Left kidney (tissue), 2 donors: ENCODE data around the gene PRKAR1A. TPM values are rescaled to one million over a fixed set of nuclear protein-coding genes. Genes with fewer than 3 reads are reported as not detected.
"Not testable (repeated sequence)": the region's sequence is repeated elsewhere in the genome, so short reads cannot be mapped to it uniquely, and the experiment has no call there.

ENCODE experiments used
- DNase-seq: peaks from one replicate; pipeline ENCODE4 v3.0.0-alpha.2; 2013
- polyA plus RNA-seq: library from polyadenylated mRNA; unstranded; fragments of 120-200 nt; gene quantifications from one replicate; pipeline ENCODE4 v1.2.1, GENCODE V29; 2013; ENCODE audit not compliant: insufficient read length

Gene PRKAR1A
- polyA plus RNA-seq, 1 donor: 376 TPM

DNA sequence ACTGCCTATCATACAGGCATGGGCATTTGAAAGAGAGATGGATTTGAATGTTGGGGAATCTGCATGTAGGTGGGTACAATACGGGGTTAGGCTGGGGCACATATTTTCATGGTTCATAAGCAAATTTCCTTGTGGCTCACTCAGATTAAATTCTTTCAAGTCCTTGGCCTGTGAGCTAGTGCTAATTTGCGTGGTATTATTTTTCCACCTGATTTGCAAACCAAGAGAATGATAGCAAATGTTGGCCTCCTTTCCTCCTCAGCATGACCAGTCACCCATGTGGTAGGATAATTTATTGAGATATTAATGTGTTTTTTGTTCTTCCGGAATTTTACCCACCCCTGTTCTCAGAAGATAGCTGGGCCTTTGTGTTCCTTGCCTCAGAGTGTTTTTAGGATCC, 66.0 kb downstream of the PRKAR1A start:
- DNase-seq: no peak

DNA sequence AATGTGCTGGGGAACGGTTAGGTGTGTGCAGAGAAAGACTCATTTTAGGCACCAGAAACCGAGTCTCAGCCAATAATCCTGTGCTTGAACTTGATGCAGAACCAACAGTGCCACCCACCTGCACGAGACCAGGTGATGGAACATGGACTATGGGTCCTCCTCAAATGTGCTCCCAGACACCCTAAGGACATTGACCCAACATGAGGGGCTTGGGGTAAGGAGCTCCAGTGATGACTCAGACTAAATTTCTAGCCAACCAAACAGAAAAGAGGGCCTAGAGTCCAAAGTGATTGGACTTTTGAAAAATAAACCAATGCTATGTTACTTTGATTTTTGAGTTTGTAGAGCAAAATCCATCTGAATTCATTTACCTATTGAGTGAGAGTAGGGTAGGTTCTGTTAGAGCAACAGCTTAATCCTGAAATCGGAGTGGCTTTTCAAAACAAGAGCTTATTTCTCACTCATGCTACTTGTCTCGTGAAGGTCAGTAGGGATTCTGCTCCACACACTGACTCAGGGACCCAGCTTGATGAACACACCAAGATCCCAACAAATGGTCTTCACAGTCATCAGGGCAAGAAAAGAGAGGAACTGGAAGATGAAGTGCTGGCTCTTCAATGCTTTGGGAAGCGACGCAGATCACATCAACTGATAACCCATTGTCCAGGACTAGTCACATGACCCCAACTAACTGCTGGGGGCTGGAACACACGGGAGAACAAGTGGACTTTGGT, 67.1 kb downstream of the PRKAR1A start:
- DNase-seq: no peak

DNA sequence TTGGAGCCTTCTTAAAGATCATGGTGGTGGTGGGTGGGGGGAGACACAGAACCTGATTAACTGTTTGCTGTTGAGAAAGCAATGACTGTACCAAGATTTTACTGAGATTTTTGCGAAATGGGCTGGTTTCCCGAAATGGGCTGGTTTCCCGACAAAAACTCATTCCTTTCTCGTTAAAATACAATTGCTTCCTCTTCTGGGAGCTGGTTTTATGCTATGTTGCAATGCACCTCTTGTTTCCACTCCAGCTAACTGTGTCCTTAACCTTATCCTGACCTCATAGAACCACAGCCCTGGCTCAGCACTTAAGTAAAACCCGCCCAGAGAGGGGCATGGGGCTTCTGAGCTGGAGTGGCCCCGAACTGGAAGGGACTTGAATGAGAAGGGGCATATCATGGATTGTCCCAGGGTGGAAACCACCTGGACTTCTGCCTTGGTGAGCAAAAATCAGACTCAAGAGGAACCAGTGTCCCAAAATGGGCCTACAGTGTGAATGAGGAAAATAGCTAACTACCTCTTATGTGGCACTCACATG, 68.1 kb downstream of the PRKAR1A start:
- no peak for DNase-seq

DNA sequence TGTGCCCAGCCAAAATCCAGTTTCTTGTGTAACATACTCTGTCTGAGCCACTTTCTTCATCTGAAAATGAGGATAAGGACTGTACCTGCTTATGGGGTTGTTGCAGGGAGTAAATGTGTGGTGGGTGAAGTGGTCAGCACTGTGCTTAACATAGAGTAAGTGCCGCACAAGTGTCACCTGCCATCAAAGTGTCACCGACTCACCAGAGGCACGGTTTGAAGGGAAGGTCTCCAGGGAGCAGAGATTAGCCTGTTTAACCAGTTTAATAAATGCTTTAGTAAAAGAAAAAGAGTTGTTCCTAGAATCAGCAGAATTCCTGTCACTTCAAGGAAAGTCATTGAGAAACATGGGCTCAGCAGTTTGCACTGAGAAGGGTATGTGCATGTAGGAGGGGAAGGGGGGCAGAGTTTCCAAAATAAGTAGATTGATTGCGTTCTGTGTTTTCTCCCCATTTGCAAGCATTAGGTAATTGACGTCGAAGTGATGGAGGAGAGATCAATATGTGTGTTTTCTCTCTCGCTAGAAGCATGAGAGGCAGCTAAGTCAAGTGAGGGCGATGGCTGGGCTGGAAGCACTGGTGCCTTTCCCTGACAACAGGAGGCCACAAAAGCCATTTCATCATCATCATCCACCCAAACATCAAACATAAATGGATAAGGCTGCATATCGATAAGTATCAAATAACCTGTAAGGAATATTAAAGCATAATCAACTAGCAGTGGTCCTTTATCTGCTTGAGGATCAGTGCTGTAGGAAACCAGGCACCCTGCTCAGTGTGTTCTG, 69.8 kb downstream of the PRKAR1A start:
- no peak for DNase-seq

DNA sequence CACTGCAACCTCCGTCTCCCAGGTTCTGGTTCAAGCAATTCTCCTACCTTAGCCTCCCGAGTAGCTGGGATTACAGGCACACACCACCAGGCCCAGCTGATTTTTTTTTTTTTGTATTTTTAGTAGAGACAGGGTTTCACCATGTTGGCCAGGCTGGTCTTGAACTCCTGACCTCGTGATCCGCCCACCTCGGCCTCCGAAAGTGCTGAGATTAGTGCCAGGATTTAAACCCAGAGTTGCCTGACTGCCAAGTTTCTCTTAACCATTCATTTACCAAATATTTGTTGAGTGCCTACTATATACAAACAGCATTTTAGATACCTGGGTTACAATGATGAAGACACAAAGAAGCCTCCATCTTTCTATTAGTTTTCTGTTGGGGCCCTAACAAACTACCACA, 70.6 kb downstream of the PRKAR1A start:
- DNase-seq: not testable (repeated sequence)

DNA sequence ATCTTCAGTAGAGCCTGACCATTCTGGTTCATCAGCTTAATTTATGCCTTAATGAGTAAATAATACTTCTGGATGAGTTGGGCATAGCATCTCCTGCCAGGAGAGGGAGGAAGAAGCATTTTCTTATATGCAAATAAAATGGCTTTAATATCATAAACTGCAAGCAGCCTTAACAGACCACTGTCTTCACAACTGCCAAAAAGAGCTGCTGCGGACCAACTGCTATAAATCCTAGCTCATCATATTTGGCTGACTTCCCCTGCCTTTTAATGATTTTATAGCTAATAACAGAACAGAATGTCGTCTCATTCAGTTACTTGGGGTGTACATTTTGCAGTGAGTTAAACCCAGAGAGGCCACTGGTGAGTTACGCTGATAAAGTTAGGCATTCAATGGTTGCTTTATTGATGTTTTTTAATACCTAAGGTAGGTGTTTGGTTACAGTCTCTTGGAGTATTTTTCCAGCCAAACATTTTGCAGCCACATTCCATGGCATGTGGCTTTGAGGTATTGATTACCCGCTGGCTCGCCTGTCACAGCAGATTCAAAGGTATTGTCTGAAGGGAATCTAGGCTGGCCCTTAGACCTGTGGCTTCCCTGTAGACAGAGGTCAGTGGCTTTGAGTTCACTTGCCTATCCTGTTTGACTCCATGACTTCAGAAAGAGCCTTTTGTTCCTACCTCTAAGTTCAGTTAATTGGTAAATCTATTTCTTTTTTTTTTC, 72.5 kb downstream of the PRKAR1A start:
- no peak for DNase-seq

DNA sequence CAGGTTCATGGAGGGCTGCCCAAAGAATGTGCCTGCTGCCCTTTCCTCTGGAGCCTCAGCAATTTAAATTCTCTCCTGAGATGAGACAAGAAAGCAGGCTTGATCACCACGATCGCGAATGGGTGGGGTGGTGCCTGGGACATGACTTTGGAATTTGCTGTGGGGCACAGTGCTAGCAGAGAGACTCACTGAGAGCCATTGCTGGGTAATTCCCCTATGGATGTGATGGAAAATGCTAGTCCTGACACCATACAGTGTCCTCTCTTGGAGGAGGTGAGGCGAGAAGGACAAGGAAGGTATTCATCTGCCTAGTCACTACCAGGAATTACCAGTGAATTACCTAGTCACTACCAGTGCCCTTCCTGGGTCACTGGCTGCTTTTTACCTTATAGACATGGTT, 73.4 kb downstream of the PRKAR1A start:
- DNase-seq: no peak

DNA sequence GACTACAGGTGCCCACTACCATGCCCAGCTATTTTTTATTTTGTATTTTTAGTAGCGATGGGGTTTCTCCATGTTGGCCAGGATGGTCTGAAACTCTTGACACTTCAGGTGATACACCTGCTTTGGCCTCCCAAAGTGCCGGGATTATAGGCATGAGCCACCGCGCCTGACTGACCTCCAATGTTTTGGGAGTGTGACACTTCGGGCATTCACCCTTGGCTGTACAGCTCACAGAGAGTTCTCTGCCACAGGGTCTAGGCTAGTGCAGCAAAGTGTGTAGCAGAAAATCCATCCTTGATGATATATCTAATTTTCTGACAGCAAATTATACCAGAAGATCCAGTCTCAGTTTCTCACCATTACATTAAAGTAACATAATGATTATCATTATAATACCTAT, 74.8 kb downstream of the PRKAR1A start:
- DNase-seq: no peak

DNA sequence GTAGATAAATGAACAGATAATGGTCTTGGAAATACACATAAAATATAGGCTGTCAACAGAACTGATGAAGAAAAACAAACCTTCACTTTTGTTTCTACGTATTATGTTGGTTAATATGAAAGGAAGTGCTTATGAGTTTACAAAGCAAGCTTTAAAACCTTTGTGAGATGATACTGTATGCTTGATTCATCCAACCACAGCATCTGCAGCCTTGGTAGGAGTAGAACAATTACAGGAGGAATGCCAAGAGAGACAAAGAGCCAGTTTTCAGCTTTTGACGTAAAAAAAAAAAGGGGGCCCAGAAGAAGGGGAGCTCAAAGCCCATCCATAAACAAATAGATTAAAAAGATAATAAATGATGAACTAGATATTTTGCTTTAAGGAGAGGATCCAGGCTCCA, 75.6 kb downstream of the PRKAR1A start:
- no peak for DNase-seq

DNA sequence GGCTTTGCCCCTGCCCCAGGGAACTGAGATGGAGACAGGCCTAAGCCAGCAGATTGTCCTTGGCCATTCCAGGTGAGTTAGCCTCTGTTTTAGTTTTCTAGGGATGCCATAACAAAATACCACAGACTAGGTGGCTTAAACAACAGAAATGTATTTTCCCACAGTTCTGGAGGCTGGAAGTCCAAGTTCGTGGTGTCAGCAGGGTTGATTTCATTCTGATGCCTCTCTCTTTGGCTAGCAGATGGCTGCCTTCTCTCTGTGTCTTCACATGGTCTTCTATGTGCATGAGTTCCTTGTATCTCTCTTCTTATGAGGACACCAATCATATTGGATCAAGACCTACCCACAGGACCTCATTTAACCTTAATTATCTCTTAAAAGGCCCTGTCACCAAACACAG, 76.1 kb downstream of the PRKAR1A start:
- DNase-seq: no peak

DNA sequence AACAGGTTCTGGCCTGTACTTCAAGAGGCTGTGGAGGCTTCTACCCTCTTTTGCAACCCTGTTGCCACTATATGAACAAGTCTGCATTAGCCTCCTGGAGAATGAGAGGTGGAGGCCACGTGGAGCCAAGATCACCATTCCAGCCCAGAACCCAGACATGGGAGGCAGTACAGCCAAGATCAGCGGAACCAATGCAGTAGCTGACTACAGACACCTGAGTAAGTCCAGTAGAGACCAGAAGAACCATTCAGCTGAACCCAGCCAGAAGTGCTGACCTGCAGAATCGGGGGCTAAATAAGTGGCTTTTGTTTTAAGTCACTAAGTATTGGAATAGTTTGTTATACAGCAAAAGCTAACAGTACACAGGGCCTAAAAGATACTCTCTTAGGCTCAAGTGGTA, 76.9 kb downstream of the PRKAR1A start:
- DNase-seq: no peak

DNA sequence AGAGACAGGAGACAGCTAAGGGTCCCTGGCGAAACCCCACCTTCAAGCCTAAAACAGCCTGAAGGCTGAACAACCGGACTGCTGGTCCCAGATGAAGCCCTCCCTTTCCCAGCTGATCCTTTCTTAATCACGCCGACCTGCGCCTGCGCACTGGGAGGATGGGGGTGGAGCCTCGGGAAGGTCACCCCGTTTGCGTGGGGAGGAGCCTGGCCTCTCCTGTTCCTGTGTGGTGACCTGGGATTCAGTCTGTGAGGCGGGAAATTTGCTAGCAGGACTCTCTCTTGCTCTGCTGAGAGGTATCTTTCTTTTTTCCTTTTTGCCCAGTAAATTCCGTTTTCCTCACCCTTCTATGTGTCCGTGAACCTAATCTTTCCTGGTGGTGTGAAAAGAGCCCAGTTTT, 79.4 kb downstream of the PRKAR1A start:
- no peak for DNase-seq

DNA sequence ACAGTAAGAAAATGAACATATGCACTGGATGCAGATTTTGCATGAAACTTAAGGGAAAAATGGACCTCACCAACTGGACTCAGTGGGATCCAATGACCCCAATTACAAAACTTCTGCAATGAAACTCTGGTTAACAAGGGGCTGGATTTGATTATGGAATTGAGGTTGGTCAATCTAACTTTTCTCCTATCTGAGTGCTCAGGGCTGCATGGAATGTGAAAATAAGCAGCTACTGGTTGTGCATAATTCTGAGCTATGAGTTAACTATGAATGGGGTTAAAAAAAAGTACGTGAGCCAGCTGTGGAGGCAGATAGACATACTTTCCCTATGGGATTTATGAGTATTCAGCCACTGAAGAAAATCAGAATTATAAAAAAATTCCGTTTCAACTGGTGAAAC, 79.8 kb downstream of the PRKAR1A start:
- no peak for DNase-seq

DNA sequence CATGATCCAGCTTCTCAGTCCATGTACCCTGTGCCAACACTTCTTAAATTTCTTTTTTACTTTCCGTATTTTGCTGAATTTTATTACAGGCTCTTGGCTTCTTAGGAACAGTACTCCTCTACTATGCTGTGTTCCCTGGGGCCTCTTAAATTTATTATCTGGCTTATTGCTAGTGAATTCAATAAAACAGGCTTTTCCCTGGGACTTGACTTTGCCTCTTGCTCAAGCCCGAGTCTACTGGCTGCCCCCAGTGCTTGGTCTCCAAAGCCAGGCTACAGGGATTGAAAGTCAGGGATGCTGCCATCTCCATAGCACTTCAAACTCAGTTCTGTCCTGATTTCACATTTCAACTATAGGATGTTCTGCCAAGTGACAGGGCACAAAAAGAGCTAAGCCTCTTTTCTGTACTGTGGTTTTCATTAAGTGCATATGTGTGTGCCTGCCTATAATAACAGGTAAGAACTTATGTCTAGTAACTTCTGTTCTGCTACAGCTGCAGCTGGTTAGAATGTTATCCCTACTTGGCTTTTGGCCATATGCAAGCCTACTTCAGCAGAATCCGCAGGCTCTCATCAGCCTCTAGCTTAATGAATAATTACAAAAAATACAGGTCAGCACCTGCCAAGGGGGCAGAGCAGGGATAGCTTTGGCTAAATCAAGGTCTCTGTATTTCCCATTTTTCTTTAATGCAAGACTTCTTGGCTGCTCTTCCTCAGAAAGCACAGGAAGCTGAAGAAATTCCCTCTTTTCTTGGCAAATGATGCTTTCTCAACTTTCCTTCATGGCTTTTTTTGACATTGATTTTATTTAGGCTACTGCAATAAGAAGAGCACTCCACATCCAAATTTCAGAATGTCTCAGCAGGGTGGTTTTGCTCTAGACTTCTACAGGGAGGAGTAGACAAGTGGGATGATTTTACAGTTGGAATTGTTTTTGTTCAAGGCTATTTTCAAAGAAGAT, 80.7 kb downstream of the PRKAR1A start:
- DNase-seq: no peak

DNA sequence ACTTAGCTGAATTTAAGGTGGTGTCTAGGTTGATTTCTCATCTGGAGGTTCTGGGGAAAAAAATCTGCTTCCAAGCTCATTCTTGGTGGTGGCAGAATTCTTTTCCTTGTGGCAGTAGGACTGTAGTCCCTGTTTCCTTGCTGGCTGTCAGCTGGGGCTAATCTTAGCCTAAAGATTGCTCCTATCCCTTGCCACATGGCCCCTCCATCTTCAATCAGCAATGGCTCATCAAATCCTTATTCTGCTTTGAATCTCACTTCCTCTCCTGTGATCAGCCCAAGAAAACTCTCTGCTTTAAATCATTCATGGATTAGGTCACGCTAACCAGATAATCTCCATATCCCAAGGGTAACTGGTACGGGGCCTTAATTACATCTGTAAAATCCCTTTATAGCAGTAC, 82.3 kb downstream of the PRKAR1A start:
- no peak for DNase-seq

DNA sequence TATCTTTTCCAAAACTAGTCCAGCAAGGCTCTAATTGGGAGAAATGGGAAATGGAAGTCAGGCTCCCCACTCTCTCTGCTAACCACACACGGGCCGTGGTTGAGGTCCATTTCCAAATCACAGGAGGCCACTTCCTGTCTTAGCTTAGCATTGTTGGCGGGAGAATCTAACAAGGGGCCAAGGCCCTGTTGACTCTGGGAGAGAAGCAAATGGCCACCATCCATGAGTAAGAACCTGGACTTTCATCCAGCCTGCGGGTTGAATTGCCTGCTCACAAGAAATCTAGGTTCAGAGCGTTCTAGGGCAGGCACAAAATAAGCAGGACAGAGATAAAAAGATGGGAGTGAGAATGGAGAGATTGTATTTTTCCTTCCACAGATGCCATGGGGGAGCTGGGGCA, 83.3 kb downstream of the PRKAR1A start:
- DNase-seq: no peak

DNA sequence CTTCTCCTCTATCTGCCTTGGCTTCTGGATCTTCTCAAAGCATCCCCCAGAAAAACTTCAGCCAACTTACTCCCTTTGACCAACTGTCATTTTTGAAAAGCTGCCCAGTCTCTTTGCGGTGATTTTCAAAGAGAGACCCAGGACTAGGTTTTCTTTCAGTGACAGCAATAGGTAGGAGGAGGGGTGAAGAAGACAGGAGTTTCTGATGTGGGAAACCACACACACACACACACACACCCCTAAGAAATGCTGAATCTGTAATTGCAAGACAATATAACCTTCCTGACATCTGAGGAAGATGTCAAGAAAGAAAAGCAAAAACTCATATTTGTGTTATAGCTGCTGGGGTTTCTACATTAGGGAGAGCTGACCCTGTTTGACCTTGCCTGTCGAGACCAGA, 83.8 kb downstream of the PRKAR1A start:
- DNase-seq: no peak

DNA sequence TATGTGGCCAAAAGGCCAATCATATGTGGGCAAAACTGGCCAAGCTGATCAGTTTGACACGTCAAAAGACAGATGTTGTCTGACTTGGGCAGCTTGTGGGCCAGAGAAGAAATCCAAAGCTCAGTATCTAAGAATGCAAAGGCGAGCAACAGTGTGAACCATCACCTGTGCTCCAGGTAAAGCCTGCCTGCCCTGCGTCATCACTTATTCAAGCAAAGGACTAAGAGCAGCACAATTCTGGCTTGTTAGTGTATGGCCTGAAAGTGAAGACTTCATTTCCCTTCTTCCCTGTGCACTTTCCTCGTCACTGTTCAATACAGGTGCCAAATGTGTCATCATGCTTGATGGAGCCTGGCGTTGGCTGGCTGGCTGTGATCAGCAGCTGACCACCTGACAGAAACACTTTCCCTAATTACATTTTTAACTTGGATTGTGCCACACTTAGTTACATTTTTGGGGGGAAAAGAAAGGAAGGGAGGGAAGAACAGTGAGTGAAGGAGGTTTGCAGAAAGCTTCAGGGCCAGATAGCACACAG, 84.2 kb downstream of the PRKAR1A start:
- no peak for DNase-seq

DNA sequence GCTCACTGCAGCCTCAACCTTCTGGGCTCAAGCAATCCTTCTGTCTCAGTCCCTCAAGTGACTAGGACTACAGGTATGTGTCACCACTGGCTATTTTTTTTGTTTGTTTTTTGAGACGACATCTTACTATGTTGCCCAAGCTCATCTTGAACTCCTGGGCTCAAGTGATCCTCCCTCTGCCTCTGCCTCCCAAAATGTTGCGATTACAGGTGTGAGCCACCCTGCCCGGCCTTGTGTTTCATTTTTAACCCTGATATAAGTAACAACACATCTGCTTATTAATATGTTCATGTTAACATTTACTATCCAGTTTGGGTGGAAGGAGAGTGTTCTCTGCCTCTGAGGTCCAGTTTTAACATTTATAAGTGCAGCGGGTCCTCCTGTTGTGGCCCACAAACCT, 85.8 kb downstream of the PRKAR1A start:
- DNase-seq: no peak

DNA sequence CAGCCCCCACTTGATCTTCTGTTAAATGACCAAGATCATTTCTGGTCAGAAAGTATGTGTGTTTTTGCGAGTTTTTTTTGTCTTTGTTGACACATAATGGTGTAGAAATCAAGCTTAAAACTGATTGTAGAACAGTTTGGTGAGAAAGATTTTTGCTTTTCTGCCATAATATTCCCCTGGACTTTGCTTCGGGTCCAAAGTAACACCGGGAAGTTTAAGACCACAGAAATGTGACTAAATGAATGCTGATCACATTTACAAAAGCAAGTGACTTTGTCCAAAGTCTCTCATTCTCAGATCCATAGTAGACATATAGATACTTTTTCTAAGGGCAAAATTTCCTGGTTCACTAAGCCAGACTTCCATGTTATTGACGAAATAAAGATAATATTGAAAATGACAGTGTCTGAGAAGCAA, 86.3 kb downstream of the PRKAR1A start:
- no peak for DNase-seq

DNA sequence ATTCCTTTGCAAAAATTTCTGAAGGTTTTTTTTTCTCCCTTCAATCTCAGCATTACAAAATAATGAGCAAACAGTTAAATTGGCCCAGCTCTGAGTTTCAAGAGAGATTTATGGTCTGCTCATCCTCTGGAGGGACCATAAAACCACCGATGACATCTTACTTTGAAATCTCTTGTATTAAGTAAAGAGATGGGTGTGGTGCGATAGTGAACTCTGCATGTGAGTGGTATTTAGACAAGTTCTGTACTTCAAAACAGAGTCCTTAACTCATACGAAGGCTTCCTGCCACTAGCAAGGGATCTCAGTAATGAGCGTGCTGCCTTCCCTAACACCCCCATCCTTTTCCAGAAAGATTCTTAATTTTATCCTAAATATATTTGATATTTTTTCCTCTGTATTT, 86.9 kb downstream of the PRKAR1A start:
- no peak for DNase-seq
